GM12891 (cell line): ENCODE data around the gene XPO1.

Experiments
- POLR2A ChIP-seq: IDR thresholded peaks from 2 replicates; pipeline ENCODE4 v1.6.1; 2011; ENCODE audit warnings: low read depth, low read length, control low read depth
- POLR2AphosphoS5 ChIP-seq: IDR thresholded peaks from 2 replicates; pipeline ENCODE4 v1.6.1; 2011; ENCODE audit warnings: low read depth, low read length, control low read depth
- POU2F2 ChIP-seq: IDR thresholded peaks from 2 replicates; pipeline ENCODE4 v1.6.1; 2011; ENCODE audit warnings: low read depth, mild to moderate bottlenecking, control low read depth, low read length, moderate library complexity
- SPI1 ChIP-seq: IDR thresholded peaks from 2 replicates; pipeline ENCODE4 v1.6.1; 2011; ENCODE audit warnings: low read depth, low read length, control low read depth
- TAF1 ChIP-seq: IDR thresholded peaks from 2 replicates; pipeline ENCODE4 v1.6.1; 2011; ENCODE audit warnings: low read depth, low read length, control low read depth

DNA sequence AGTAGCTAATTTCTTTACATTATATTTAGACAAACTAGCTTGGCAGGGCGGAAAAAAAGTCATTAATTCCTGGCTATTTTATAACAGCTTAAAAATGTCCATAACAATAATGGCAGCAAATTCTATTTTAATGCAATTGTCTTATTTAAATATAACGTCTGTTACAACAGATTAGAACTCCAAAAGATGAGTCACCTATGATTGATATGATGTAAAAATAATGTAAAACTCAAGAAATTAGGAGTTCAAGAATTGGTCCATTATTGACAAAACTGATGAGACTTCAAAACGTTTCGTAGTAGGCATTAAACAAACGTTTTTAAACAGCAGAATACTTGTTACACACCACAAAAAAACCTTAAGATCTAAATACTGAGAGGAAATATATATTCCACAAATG, 2.7 kb downstream of the XPO1 start:
- TF ChIP-seq POLR2A (no peak), POLR2AphosphoS5 (no peak), TAF1 (no peak), SPI1 (no peak), POU2F2 (no peak)
